ENCODE measurements around the gene ADGRL3. TPM values are rescaled to one million over a fixed set of nuclear protein-coding genes. Genes with fewer than 3 reads are reported as not detected.

Gene ADGRL3
- total and polyA plus RNA-seq, 7 donors = under 0.01 to 11.9 (median 5.4) TPM

- 5 to 17% methylated on average over 1 of the region's 1 CpG for whole genome bisulfite sequencing, 2 donors
- Histone ChIP-seq H3K4me3 (no peak overlapping the region), H3K36me3 (no peaks in the 10 kb centered on the region), H3K9me3 (no peaks in the 10 kb centered on the region), H3K4me1 (no peaks in the 10 kb centered on the region), H3K27me3 (no peaks in the 10 kb centered on the region), H3K27ac (no peak overlapping the region)
- TF ChIP-seq POLR2AphosphoS5 (IDR thresholded peaks at IDR 0.05) (no peak), POLR2A (IDR thresholded peaks at IDR 0.05) (no peak), EP300 (IDR thresholded peaks at IDR 0.05) (no peak)
- TF ChIP-seq, protein P1, sequence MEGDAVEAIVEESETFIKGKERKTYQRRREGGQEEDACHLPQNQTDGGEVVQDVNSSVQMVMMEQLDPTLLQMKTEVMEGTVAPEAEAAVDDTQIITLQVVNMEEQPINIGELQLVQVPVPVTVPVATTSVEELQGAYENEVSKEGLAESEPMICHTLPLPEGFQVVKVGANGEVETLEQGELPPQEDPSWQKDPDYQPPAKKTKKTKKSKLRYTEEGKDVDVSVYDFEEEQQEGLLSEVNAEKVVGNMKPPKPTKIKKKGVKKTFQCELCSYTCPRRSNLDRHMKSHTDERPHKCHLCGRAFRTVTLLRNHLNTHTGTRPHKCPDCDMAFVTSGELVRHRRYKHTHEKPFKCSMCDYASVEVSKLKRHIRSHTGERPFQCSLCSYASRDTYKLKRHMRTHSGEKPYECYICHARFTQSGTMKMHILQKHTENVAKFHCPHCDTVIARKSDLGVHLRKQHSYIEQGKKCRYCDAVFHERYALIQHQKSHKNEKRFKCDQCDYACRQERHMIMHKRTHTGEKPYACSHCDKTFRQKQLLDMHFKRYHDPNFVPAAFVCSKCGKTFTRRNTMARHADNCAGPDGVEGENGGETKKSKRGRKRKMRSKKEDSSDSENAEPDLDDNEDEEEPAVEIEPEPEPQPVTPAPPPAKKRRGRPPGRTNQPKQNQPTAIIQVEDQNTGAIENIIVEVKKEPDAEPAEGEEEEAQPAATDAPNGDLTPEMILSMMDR (IDR thresholded peaks at IDR 0.05) = no peak
- intact Hi-C loops (cut with DNase I) = no loop called here
- no peak for DNase-seq
These were observed 627.8 kb downstream of the ADGRL3 start for GRCh38 chr4:61827907-61828391.

DNA sequence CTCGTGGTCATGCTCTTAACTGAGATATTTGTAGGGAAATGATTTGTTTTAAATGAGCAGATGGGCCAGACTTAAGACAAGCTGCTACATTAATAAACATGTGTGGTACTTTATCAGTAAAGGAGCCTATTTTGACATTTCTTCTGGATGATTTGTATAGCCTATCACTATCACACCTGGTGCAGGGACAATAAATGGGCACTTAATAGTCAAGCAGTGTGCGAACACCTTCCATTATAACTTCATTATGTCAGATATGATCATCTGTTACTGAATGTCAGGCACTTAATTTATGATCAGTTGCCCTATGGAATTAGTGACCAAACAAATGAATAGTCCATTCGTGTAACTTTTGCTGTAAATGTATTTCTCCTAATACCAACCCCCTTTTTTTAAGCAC lies 628.8 kb downstream of the ADGRL3 start:
- Histone ChIP-seq H3K27me3 (no peaks in the 10 kb centered on the region), H3K27ac (no peak overlapping the region), H3K4me3 (no peak overlapping the region), H3K4me1 (no peaks in the 10 kb centered on the region), H3K36me3 (no peaks in the 10 kb centered on the region), H3K9me3 (no peaks in the 10 kb centered on the region)
- DNase-seq = no peak
- intact Hi-C loops (cut with DNase I) = no loop called here
- 80 to 85% methylated on average over 3 of the region's 3 CpGs for WGBS, 2 donors
- TF ChIP-seq EP300 (IDR thresholded peaks at IDR 0.05) (no peak), POLR2A (IDR thresholded peaks at IDR 0.05) (no peak), POLR2AphosphoS5 (IDR thresholded peaks at IDR 0.05) (no peak)
- TF ChIP-seq, protein P1 (IDR thresholded peaks at IDR 0.05) = no peak

GRCh38 chr4:61831987-61832386 lies 631.9 kb downstream of the ADGRL3 start:
- no peak for DNase-seq
- Histone ChIP-seq H3K4me3 (no peak overlapping the region), H3K9me3 (no peaks in the 10 kb centered on the region), H3K27me3 (no peaks in the 10 kb centered on the region), H3K4me1 (no peaks in the 10 kb centered on the region), H3K27ac (no peak overlapping the region), H3K36me3 (no peaks in the 10 kb centered on the region)
- 27 to 66% methylated on average over 1 of the region's 1 CpG for WGBS, 2 donors
- intact Hi-C loops (cut with DNase I) = no loop called here
- no peak for TF ChIP-seq POLR2AphosphoS5 (IDR thresholded peaks at IDR 0.05)
- TF ChIP-seq POLR2A (IDR thresholded peaks at IDR 0.05) = no peak
- no peak for TF ChIP-seq EP300 (IDR thresholded peaks at IDR 0.05)
- TF ChIP-seq, protein P1 (IDR thresholded peaks at IDR 0.05) = no peak

GRCh38 chr4:61837395-61837794 lies 637.3 kb downstream of the ADGRL3 start:
- Histone ChIP-seq H3K27ac (no peak overlapping the region), H3K4me3 (no peak overlapping the region), H3K9me3 (no peaks in the 10 kb centered on the region), H3K36me3 (no peaks in the 10 kb centered on the region), H3K4me1 (no peaks in the 10 kb centered on the region), H3K27me3 (no peaks in the 10 kb centered on the region)
- intact Hi-C loops (cut with DNase I) = no loop called here
- TF ChIP-seq POLR2AphosphoS5 (IDR thresholded peaks at IDR 0.05) (no peak), EP300 (IDR thresholded peaks at IDR 0.05) (no peak), POLR2A (IDR thresholded peaks at IDR 0.05) (no peak)
- TF ChIP-seq, protein P1 (IDR thresholded peaks at IDR 0.05) = no peak
- DNase-seq = no peak
- 65 to 84% methylated on average over 2 of the region's 2 CpGs for WGBS, 2 donors

- Histone ChIP-seq H3K4me1 (no peaks in the 10 kb centered on the region), H3K27me3 (no peaks in the 10 kb centered on the region), H3K4me3 (no peak overlapping the region), H3K9me3 (no peaks in the 10 kb centered on the region), H3K27ac (no peak overlapping the region), H3K36me3 (no peaks in the 10 kb centered on the region)
- TF ChIP-seq, protein P1 (IDR thresholded peaks at IDR 0.05) = no peak
- TF ChIP-seq EP300 (IDR thresholded peaks at IDR 0.05) (no peak), POLR2AphosphoS5 (IDR thresholded peaks at IDR 0.05) (no peak), POLR2A (IDR thresholded peaks at IDR 0.05) (no peak)
- no peak for DNase-seq
- intact Hi-C loops (cut with DNase I) = no loop called here
These were observed 637.9 kb downstream of the ADGRL3 start for GRCh38 chr4:61838072-61838471.
